ENCODE results near the gene NEK4.

Gene NEK4

GRCh38 chr3:52800079-52800478 lies 29.3 kb upstream of the NEK4 start:
- Histone ChIP-seq H3K9me3 (ENCODE audit: control insufficient read depth, insufficient read depth, low read depth, low read length) (no peaks in the 10 kb centered on the region), H3K4me1 (ENCODE audit: control insufficient read depth, insufficient read depth, low read length) (no peaks in the 10 kb centered on the region), H3K36me3 (ENCODE audit: control insufficient read depth in 2 of 2, insufficient read depth in 1 of 2, low read length in 2 of 2) (no peaks in the 10 kb centered on the region), H3K4me3 (ENCODE audit: low read depth, low read length) (no peak overlapping the region), H3K27ac (ENCODE audit: extremely low read depth, low read depth, low read length) (no peak overlapping the region)
- ChIA-PET POLR2A (no interaction called here), CTCF (interaction anchor here (0.6 to 2.0 kb wide), 5 partner anchors 11 to 336 kb away, joined by 3 to 9 read pairs (median 4); no protein-coding TSS in a partner anchor)
- TF ChIP-seq SCRT1 (tag by site-specific recombination; IDR thresholded peaks at IDR 0.05; ENCODE audit: borderline replicate concordance): no peak
- no peak for TF ChIP-seq ZNF404 (tag by site-specific recombination; IDR thresholded peaks at IDR 0.05)
- TF ChIP-seq MEIS1 (CRISPR knock-in tag; IDR thresholded peaks at IDR 0.05; ENCODE audit: borderline replicate concordance): no peak
- no peak for TF ChIP-seq ZNF785 (tag by site-specific recombination; IDR thresholded peaks at IDR 0.05)
- TF ChIP-seq WT1 (tag by site-specific recombination; IDR thresholded peaks at IDR 0.05): no peak
- no peak for TF ChIP-seq GLI2 (tag by site-specific recombination; IDR thresholded peaks at IDR 0.05; ENCODE audit: borderline replicate concordance, low read depth)
- no peak for TF ChIP-seq PRDM1 (tag by site-specific recombination; IDR thresholded peaks at IDR 0.05)
- TF ChIP-seq PRDM10 (tag by site-specific recombination; IDR thresholded peaks at IDR 0.05): no peak
- no peak for TF ChIP-seq ZNF621 (tag by site-specific recombination; IDR thresholded peaks at IDR 0.05)
- no peak for TF ChIP-seq ZFP69B (tag by site-specific recombination; IDR thresholded peaks at IDR 0.05)
- no peak for TF ChIP-seq ZNF223 (tag by site-specific recombination; IDR thresholded peaks at IDR 0.05)
- no peak for TF ChIP-seq ZBTB21 (tag by site-specific recombination; IDR thresholded peaks at IDR 0.05)
- no peak for TF ChIP-seq ZNF341 (tag by site-specific recombination; IDR thresholded peaks at IDR 0.05; ENCODE audit: low read depth)
- TF ChIP-seq SP7 (tag by site-specific recombination; IDR thresholded peaks at IDR 0.05): no peak

GRCh38 chr3:52798978-52799476 lies 28.3 kb upstream of the NEK4 start:
- no peak overlapping the region for H3K27ac ChIP-seq (ENCODE audit: extremely low read depth, low read depth, low read length)
- no peaks in the 10 kb centered on the region for H3K4me1 ChIP-seq (ENCODE audit: control insufficient read depth, insufficient read depth, low read length)
- no peaks in the 10 kb centered on the region for H3K9me3 ChIP-seq (ENCODE audit: control insufficient read depth, insufficient read depth, low read depth, low read length)
- H3K4me3 ChIP-seq (ENCODE audit: low read depth, low read length): no peak overlapping the region
- TF ChIP-seq KLF1 (tag by site-specific recombination; IDR thresholded peaks at IDR 0.05) (no peak), ZNF629 (tag by site-specific recombination; IDR thresholded peaks at IDR 0.05) (no peak), REST (tag by site-specific recombination; IDR thresholded peaks at IDR 0.05) (no peak), OSR2 (tag by site-specific recombination; IDR thresholded peaks at IDR 0.05) (no peak), MEIS1 (CRISPR knock-in tag; IDR thresholded peaks at IDR 0.05; ENCODE audit: borderline replicate concordance) (no peak), ZBTB21 (tag by site-specific recombination; IDR thresholded peaks at IDR 0.05) (no peak)
- ChIA-PET POLR2A (interaction anchor here (0.8 kb wide), 1 partner anchor 28 kb away, joined by 5 read pairs; the partner anchor contains the start of gene NEK4), CTCF (interaction anchor here (0.6 to 2.0 kb wide), 11 partner anchors 9 to 270 kb away, joined by 3 to 9 read pairs (median 4); no protein-coding TSS in a partner anchor)
- no peaks in the 10 kb centered on the region for H3K36me3 ChIP-seq (ENCODE audit: control insufficient read depth in 2 of 2, insufficient read depth in 1 of 2, low read length in 2 of 2)
